Right lobe of liver (tissue), 4 donors: ENCODE measurements around the gene CDON.

Source experiments
- CTCF ChIP-seq, 4 donors: fragments of 200-600 bp in 3 of 4; fragments of 450-650 bp in 1 of 4; IDR thresholded peaks; one replicate each; pipeline versions ENCODE4 v1.5.1 to v1.8.0; 2016 to 2022; ENCODE audit warnings: antibody characterized with exemption in 4 of 4, mild to moderate bottlenecking in 2 of 4
- POLR2A ChIP-seq: fragments of 450-650 bp; IDR thresholded peaks from one replicate; pipeline ENCODE4 v1.6.1; 2017; ENCODE audit warnings: antibody characterized with exemption, mild to moderate bottlenecking
- donor health status: DM: no; HTN: no; CAD: no.
- donor health status: DM: no; HTN: no; CAD: no.
- donor health status: DM: no; HTN: yes; CAD: no.

- TF ChIP-seq CTCF (IDR thresholded peaks at IDR 0.05): no peak
- no peak for TF ChIP-seq POLR2A
These were observed 129.4 kb downstream of the CDON start for GRCh38 chr11:125933030-125933813.
